ENCODE measurements around the gene FAM174B. TPM values are rescaled to one million over a fixed set of nuclear protein-coding genes. Genes with fewer than 3 reads are reported as not detected.

The FAM174B gene
- total and polyA plus RNA-seq, 2 donors from 2014 or later: 9.8 to 13.8 TPM

GRCh38 chr15:92580521-92580920 lies 75.1 kb downstream of the FAM174B start:
- Histone ChIP-seq H3K9ac (ENCODE audit: low read length in 3 of 3) (no peak overlapping the region), H3K27ac (ENCODE audit: low read depth in 2 of 2, low read length in 2 of 2) (no peak overlapping the region), H3K9me3 (ENCODE audit: control insufficient read depth in 2 of 3, insufficient read depth in 1 of 3, low read length in 3 of 3) (no peaks in the 10 kb centered on the region), H3K4me1 (ENCODE audit: control insufficient read depth in 2 of 3, insufficient read depth in 2 of 3, low read depth in 1 of 3, low read length in 3 of 3) (no peaks in the 10 kb centered on the region), H3K27me3 (ENCODE audit: control insufficient read depth, insufficient read depth, low read length) (no peaks in the 10 kb centered on the region), H3K4me3 (ENCODE audit: low read length in 3 of 3) (no peak overlapping the region), H3K36me3 (ENCODE audit: control insufficient read depth in 2 of 3, insufficient read depth in 3 of 3, low read length in 3 of 3) (no peaks in the 10 kb centered on the region)
- DNase-seq (no peak), FAIRE-seq (no peak)
- TF ChIP-seq CTCF (IDR thresholded peaks at IDR 0.05; ENCODE audit: borderline replicate concordance, extremely low read depth, insufficient read depth): no peak
- intact Hi-C loops (cut with DNase I): no loop called here

GRCh38 chr15:92579931-92580470 lies 75.6 kb downstream of the FAM174B start:
- peak in 4 of 5 donors; percentile 25 to 39 (median 38) for DNase-seq
- Histone ChIP-seq H3K27ac (ENCODE audit: low read depth in 2 of 2, low read length in 2 of 2) (no peak overlapping the region), H3K4me3 (ENCODE audit: low read length in 3 of 3) (no peak overlapping the region), H3K27me3 (ENCODE audit: control insufficient read depth, insufficient read depth, low read length) (no peaks in the 10 kb centered on the region), H3K4me1 (ENCODE audit: control insufficient read depth in 2 of 3, insufficient read depth in 2 of 3, low read depth in 1 of 3, low read length in 3 of 3) (no peaks in the 10 kb centered on the region), H3K9me3 (ENCODE audit: control insufficient read depth in 2 of 3, insufficient read depth in 1 of 3, low read length in 3 of 3) (no peaks in the 10 kb centered on the region), H3K36me3 (ENCODE audit: control insufficient read depth in 2 of 3, insufficient read depth in 3 of 3, low read length in 3 of 3) (no peaks in the 10 kb centered on the region), H3K9ac (ENCODE audit: low read length in 3 of 3) (no peak overlapping the region)
- FAIRE-seq: no peak
- TF ChIP-seq CTCF (IDR thresholded peaks at IDR 0.05; ENCODE audit: borderline replicate concordance, extremely low read depth, insufficient read depth): no peak
- intact Hi-C loops (cut with DNase I): no loop called here

GRCh38 chr15:92579486-92579885 lies 76.1 kb downstream of the FAM174B start:
- FAIRE-seq: no peak
- Histone ChIP-seq H3K4me3 (ENCODE audit: low read length in 3 of 3) (no peak overlapping the region), H3K4me1 (ENCODE audit: control insufficient read depth in 2 of 3, insufficient read depth in 2 of 3, low read depth in 1 of 3, low read length in 3 of 3) (no peaks in the 10 kb centered on the region), H3K9ac (ENCODE audit: low read length in 3 of 3) (no peak overlapping the region), H3K9me3 (ENCODE audit: control insufficient read depth in 2 of 3, insufficient read depth in 1 of 3, low read length in 3 of 3) (no peaks in the 10 kb centered on the region), H3K27me3 (ENCODE audit: control insufficient read depth, insufficient read depth, low read length) (no peaks in the 10 kb centered on the region), H3K36me3 (ENCODE audit: control insufficient read depth in 2 of 3, insufficient read depth in 3 of 3, low read length in 3 of 3) (no peaks in the 10 kb centered on the region), H3K27ac (ENCODE audit: low read depth in 2 of 2, low read length in 2 of 2) (no peak overlapping the region)
- DNase-seq: peak in 2 of 5 donors; percentile 19 to 23
- intact Hi-C loops (cut with DNase I): no loop called here
- TF ChIP-seq CTCF (IDR thresholded peaks at IDR 0.05; ENCODE audit: borderline replicate concordance, extremely low read depth, insufficient read depth): no peak
